Measurements from ENCODE around the gene CSF3. TPM values are rescaled to one million over a fixed set of nuclear protein-coding genes. Genes with fewer than 3 reads are reported as not detected.

The CSF3 gene
- total RNA-seq, 4 donors from 2014 or later, result 0.32 to 19.4 (median 0.58) TPM

- H3K9me3 ChIP-seq, result no peaks in the 10 kb centered on the region
- 73% methylated on average over 7 of the region's 7 CpGs for WGBS
- H3K4me3 ChIP-seq, result no peak overlapping the region
- no peak for TF ChIP-seq EP300 (IDR thresholded peaks at IDR 0.05)
- TF ChIP-seq, protein P1, sequence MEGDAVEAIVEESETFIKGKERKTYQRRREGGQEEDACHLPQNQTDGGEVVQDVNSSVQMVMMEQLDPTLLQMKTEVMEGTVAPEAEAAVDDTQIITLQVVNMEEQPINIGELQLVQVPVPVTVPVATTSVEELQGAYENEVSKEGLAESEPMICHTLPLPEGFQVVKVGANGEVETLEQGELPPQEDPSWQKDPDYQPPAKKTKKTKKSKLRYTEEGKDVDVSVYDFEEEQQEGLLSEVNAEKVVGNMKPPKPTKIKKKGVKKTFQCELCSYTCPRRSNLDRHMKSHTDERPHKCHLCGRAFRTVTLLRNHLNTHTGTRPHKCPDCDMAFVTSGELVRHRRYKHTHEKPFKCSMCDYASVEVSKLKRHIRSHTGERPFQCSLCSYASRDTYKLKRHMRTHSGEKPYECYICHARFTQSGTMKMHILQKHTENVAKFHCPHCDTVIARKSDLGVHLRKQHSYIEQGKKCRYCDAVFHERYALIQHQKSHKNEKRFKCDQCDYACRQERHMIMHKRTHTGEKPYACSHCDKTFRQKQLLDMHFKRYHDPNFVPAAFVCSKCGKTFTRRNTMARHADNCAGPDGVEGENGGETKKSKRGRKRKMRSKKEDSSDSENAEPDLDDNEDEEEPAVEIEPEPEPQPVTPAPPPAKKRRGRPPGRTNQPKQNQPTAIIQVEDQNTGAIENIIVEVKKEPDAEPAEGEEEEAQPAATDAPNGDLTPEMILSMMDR (IDR thresholded peaks at IDR 0.05), result no peak
- TF ChIP-seq POLR2A (IDR thresholded peaks at IDR 0.05; ENCODE audit: low read depth), result no peak
- TF ChIP-seq POLR2AphosphoS5 (IDR thresholded peaks at IDR 0.05), result no peak
- intact Hi-C loops (cut with DNase I), result no loop called here
- H3K36me3 ChIP-seq, result no peaks in the 10 kb centered on the region
- H3K27me3 ChIP-seq, result peaks cover 0 to 54% (median 4%) of the 10 kb centered on the region in 4 donors
- no peaks in the 10 kb centered on the region for H3K4me1 ChIP-seq
- no peak for DNase-seq (ENCODE audit: extremely low spot score)
- H3K27ac ChIP-seq (replicated peaks in 1 of 4), result no peak overlapping the region
Measured at GRCh38 chr17:39970157-39970692, 45.0 kb upstream of the CSF3 start.

DNA sequence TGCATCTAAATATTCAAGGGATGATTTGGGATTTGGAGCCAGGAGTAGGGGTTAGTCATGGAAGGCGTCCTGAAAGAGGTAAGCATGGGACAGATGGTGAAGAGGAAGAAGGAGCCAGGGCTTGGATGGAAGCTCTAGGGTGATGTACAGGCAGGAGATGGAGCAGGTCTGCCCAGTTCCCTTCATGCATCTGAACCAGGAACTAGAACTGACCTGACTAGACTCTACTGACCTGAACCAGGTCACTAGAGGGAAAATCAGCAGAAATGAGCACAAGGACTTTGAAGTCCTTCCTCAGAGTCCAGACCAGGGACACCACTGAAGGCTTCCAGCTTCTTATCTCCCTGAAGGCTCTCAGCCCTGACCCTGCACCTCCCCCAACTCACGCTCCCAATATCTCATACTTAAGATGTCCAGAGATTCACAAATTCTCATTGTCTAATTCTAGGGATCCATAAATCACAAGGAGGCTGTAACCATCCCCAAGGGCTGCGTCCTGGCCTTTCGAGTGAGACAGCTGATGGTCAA lies 44.1 kb upstream of the CSF3 start:
- Histone ChIP-seq H3K4me1 (no peaks in the 10 kb centered on the region), H3K4me3 (no peak overlapping the region), H3K27ac (replicated peaks in 1 of 4) (no peak overlapping the region), H3K9me3 (no peaks in the 10 kb centered on the region), H3K36me3 (no peaks in the 10 kb centered on the region), H3K27me3 (peaks cover 0 to 53% (median 4%) of the 10 kb centered on the region in 4 donors)
- intact Hi-C loops (cut with DNase I), result no loop called here
- 90% methylated on average over 4 of the region's 4 CpGs for WGBS
- no peak for DNase-seq (ENCODE audit: extremely low spot score)
- no peak for TF ChIP-seq EP300 (IDR thresholded peaks at IDR 0.05)
- TF ChIP-seq, protein P1 (IDR thresholded peaks at IDR 0.05), result no peak
- TF ChIP-seq POLR2AphosphoS5 (IDR thresholded peaks at IDR 0.05), result no peak

- H3K9me3 ChIP-seq, result no peaks in the 10 kb centered on the region
- peaks cover 0 to 62% (median 4%) of the 10 kb centered on the region in 4 donors for H3K27me3 ChIP-seq
- H3K4me1 ChIP-seq, result no peaks in the 10 kb centered on the region
- no peaks in the 10 kb centered on the region for H3K36me3 ChIP-seq
- H3K27ac ChIP-seq (replicated peaks in 1 of 4), result peak overlapping the region in 1 of 4 donors; percentile 8
- intact Hi-C loops (cut with DNase I), result no loop called here
- WGBS, result 30% methylated on average over 3 of the region's 3 CpGs
- no peak for DNase-seq (ENCODE audit: extremely low spot score)
- TF ChIP-seq EP300 (IDR thresholded peaks at IDR 0.05) (no peak), POLR2AphosphoS5 (IDR thresholded peaks at IDR 0.05) (no peak), POLR2A (IDR thresholded peaks at IDR 0.05; ENCODE audit: low read depth) (no peak)
- TF ChIP-seq, protein P1 (IDR thresholded peaks at IDR 0.05), result no peak
- H3K4me3 ChIP-seq, result no peak overlapping the region
Measured at GRCh38 chr17:39972271-39972670, 43.0 kb upstream of the CSF3 start.

- 88% methylated on average over 2 of the region's 2 CpGs for WGBS
- no peaks in the 10 kb centered on the region for H3K36me3 ChIP-seq
- no peaks in the 10 kb centered on the region for H3K9me3 ChIP-seq
- H3K27ac ChIP-seq (replicated peaks in 1 of 4), result no peak overlapping the region
- no peak for TF ChIP-seq POLR2A (IDR thresholded peaks at IDR 0.05; ENCODE audit: low read depth)
- no peak for TF ChIP-seq EP300 (IDR thresholded peaks at IDR 0.05)
- TF ChIP-seq POLR2AphosphoS5 (IDR thresholded peaks at IDR 0.05), result no peak
- TF ChIP-seq, protein P1 (IDR thresholded peaks at IDR 0.05), result no peak
- peaks cover 0 to 57% (median 4%) of the 10 kb centered on the region in 4 donors for H3K27me3 ChIP-seq
- H3K4me1 ChIP-seq, result no peaks in the 10 kb centered on the region
- no peak for DNase-seq (ENCODE audit: extremely low spot score)
- H3K4me3 ChIP-seq, result no peak overlapping the region
- intact Hi-C loops (cut with DNase I), result no loop called here
Measured at GRCh38 chr17:39973496-39973895, 41.7 kb upstream of the CSF3 start.

- Histone ChIP-seq H3K36me3 (no peaks in the 10 kb centered on the region), H3K9me3 (no peaks in the 10 kb centered on the region), H3K27me3 (peaks cover 0 to 51% (median 4%) of the 10 kb centered on the region in 4 donors), H3K4me1 (peaks cover 0 to 2% (median under 1%) of the 10 kb centered on the region in 4 donors), H3K4me3 (no peak overlapping the region), H3K27ac (replicated peaks in 1 of 4) (no peak overlapping the region)
- no peak for DNase-seq (ENCODE audit: extremely low spot score)
- TF ChIP-seq, protein P1 (IDR thresholded peaks at IDR 0.05), result no peak
- no peak for TF ChIP-seq POLR2AphosphoS5 (IDR thresholded peaks at IDR 0.05)
- no peak for TF ChIP-seq EP300 (IDR thresholded peaks at IDR 0.05)
- no peak for TF ChIP-seq POLR2A (IDR thresholded peaks at IDR 0.05; ENCODE audit: low read depth)
- WGBS, result 72% methylated on average over 5 of the region's 5 CpGs
- intact Hi-C loops (cut with DNase I), result no loop called here
Measured at GRCh38 chr17:39974433-39974832, 40.8 kb upstream of the CSF3 start.
